Gastroesophageal sphincter (tissue), 4 donors: ENCODE measurements around the gene BLTP3B. TPM values are rescaled to one million over a fixed set of nuclear protein-coding genes. Genes with fewer than 3 reads are reported as not detected.
"Not testable (repeated sequence)": the region's sequence is repeated elsewhere in the genome, so short reads cannot be mapped to it uniquely, and the experiment has no call there.

Experiments
- ATAC-seq: fragments of 150-250 bp; one replicate; pipeline ENCODE4 v1.9.1; 2016; ENCODE audit warnings: mild to moderate bottlenecking, moderate library complexity
- H3K27ac ChIP-seq, 4 donors: fragments of 200-600 bp; sonication (generic) in 3 of 4; 1 replicate in 3 of 4; 2 replicates in 1 of 4; pipeline ENCODE4 v1.5.1; 2016 to 2019
- H3K27me3 ChIP-seq: fragments of 200-600 bp; sonication (generic); one replicate; pipeline ENCODE4 v1.5.1; 2019
- H3K36me3 ChIP-seq, 2 donors: fragments of 200-600 bp; sonication (generic); one replicate each; pipeline ENCODE4 v1.5.1; 2019; ENCODE audit warnings: control low read depth in 1 of 2
- H3K4me1 ChIP-seq, 3 donors: fragments of 200-600 bp; sonication (generic); 1 replicate in 2 of 3; 2 replicates in 1 of 3; pipeline ENCODE4 v1.5.1; 2016 to 2019; ENCODE audit warnings: control low read depth in 2 of 3
- H3K4me3 ChIP-seq, 2 donors: fragments of 200-600 bp; sonication (generic); one replicate each; pipeline ENCODE4 v1.5.1; 2019; ENCODE audit warnings: mild to moderate bottlenecking in 1 of 2, moderate library complexity in 1 of 2
- H3K9me3 ChIP-seq, 3 donors: fragments of 200-600 bp; sonication (generic); one replicate each; pipeline ENCODE4 v1.5.1; 2017 to 2019; ENCODE audit warnings: control low read depth in 2 of 3
- CTCF ChIP-seq, 4 experiments: fragments of 200-600 bp in 2 of 4; fragments of 450-650 bp in 2 of 4; sonication (generic) in 1 of 4; IDR thresholded peaks; one replicate each; pipeline ENCODE4 v1.5.1; 2017 to 2019; ENCODE audit warnings: antibody characterized with exemption in 4 of 4, mild to moderate bottlenecking in 2 of 4, moderate library complexity in 2 of 4
- EP300 ChIP-seq: sonication (generic); formaldehyde crosslinking; IDR thresholded peaks from one replicate; pipeline ENCODE4 v1.6.1; 2017; ENCODE audit warnings: antibody characterized with exemption, mild to moderate bottlenecking
- POLR2A ChIP-seq, 2 donors: fragments of 450-650 bp; IDR thresholded peaks; one replicate each; pipeline ENCODE4 v1.6.1; 2017; ENCODE audit warnings: antibody characterized with exemption in 2 of 2, mild to moderate bottlenecking in 2 of 2, moderate library complexity in 1 of 2
- POLR2AphosphoS5 ChIP-seq: sonication (generic); formaldehyde crosslinking; IDR thresholded peaks from one replicate; pipeline ENCODE4 v1.6.1; 2017; ENCODE audit warnings: antibody characterized with exemption
- WGBS, 2 donors: methylation state at CpG; one replicate each; pipeline ENCODE4 v1.1.5; 2018; ENCODE audit warnings: low coverage in 1 of 2; 5-methylcytosine and 5-hydroxymethylcytosine counted together
- total RNA-seq, 4 donors: library from RNA; depleted of rRNA; stranded (reverse); fragments of >200 nt; gene quantifications; one replicate each; pipeline ENCODE4 v1.1.0, GENCODE V29; 2016

The BLTP3B gene
- total RNA-seq, 4 donors from 2014 or later, result 41.4 to 59.0 (median 45.0) TPM

- Histone ChIP-seq H3K4me1 (peaks cover 0 to 27% (median 0%) of the 10 kb centered on the region in 3 donors), H3K27me3 (no peaks in the 10 kb centered on the region), H3K9me3 (no peaks in the 10 kb centered on the region), H3K36me3 (peaks cover 0 to 4% of the 10 kb centered on the region in 2 donors), H3K4me3 (no peak overlapping the region), H3K27ac (peak overlapping the region in 1 of 4 donors; percentile 14)
- no peak for ATAC-seq
- 81% methylated on average over 4 of the region's 5 CpGs; no CpG with 5 or more reads in 1 of the 2 donors for WGBS, 2 donors
- TF ChIP-seq EP300 (no peak), POLR2AphosphoS5 (no peak), CTCF (IDR thresholded peaks at IDR 0.05) (no peak), POLR2A (IDR thresholded peaks at IDR 0.05) (no peak)
These were observed 44.4 kb upstream of the BLTP3B start for GRCh38 chr12:100187068-100187467.

GRCh38 chr12:100186071-100186470, 43.4 kb upstream of the BLTP3B start:
- ATAC-seq, result peak; percentile 55
- WGBS, 2 donors, result 13 to 16% methylated on average over 5 to 6 of the region's 6 CpGs
- Histone ChIP-seq H3K36me3 (no peaks in the 10 kb centered on the region), H3K4me3 (peak overlapping the region in 1 of 2 donors; percentile 28), H3K4me1 (peaks cover 0 to 27% (median 0%) of the 10 kb centered on the region in 3 donors), H3K9me3 (no peaks in the 10 kb centered on the region), H3K27ac (peak overlapping the region; percentile 67 to 79 (median 73)), H3K27me3 (no peaks in the 10 kb centered on the region)
- TF ChIP-seq POLR2AphosphoS5 (no peak), CTCF (IDR thresholded peaks at IDR 0.05) (no peak), POLR2A (IDR thresholded peaks at IDR 0.05) (no peak), EP300 (no peak)

GRCh38 chr12:100185361-100185894, 42.8 kb upstream of the BLTP3B start:
- TF ChIP-seq CTCF (IDR thresholded peaks at IDR 0.05), result no peak
- no peak for TF ChIP-seq POLR2AphosphoS5
- TF ChIP-seq POLR2A (IDR thresholded peaks at IDR 0.05), result no peak
- no peak for TF ChIP-seq EP300
- H3K36me3 ChIP-seq, result no peaks in the 10 kb centered on the region
- H3K27me3 ChIP-seq, result no peaks in the 10 kb centered on the region
- 11 to 13% methylated on average over 2 to 5 of the region's 5 CpGs for WGBS, 2 donors
- peaks cover 0 to 27% (median 0%) of the 10 kb centered on the region in 3 donors for H3K4me1 ChIP-seq
- peak overlapping the region; percentile 67 to 79 (median 73) for H3K27ac ChIP-seq
- H3K9me3 ChIP-seq, result no peaks in the 10 kb centered on the region
- H3K4me3 ChIP-seq, result peak overlapping the region; percentile 3 to 28
- no peak for ATAC-seq

- TF ChIP-seq EP300, result no peak
- TF ChIP-seq POLR2A (IDR thresholded peaks at IDR 0.05), result no peak
- no peak for TF ChIP-seq CTCF (IDR thresholded peaks at IDR 0.05)
- TF ChIP-seq POLR2AphosphoS5, result no peak
- 83 to 84% methylated on average over 6 to 7 of the region's 8 CpGs for WGBS, 2 donors
- Histone ChIP-seq H3K4me1 (peaks cover 0 to 27% (median 0%) of the 10 kb centered on the region in 3 donors), H3K27me3 (no peaks in the 10 kb centered on the region), H3K4me3 (no peak overlapping the region), H3K9me3 (no peaks in the 10 kb centered on the region), H3K27ac (peak overlapping the region; percentile 67 to 79 (median 73)), H3K36me3 (no peaks in the 10 kb centered on the region)
- no peak for ATAC-seq
These were observed 42.0 kb upstream of the BLTP3B start for GRCh38 chr12:100184549-100185145.

- 91 to 95% methylated on average over 2 of the region's 2 CpGs for WGBS, 2 donors
- no peaks in the 10 kb centered on the region for H3K4me1 ChIP-seq
- ATAC-seq, result no peak
- no peaks in the 10 kb centered on the region for H3K9me3 ChIP-seq
- H3K4me3 ChIP-seq, result no peak overlapping the region
- no peaks in the 10 kb centered on the region for H3K27me3 ChIP-seq
- peaks cover 0 to 5% of the 10 kb centered on the region in 2 donors for H3K36me3 ChIP-seq
- TF ChIP-seq CTCF (IDR thresholded peaks at IDR 0.05) (no peak), POLR2A (IDR thresholded peaks at IDR 0.05) (no peak), POLR2AphosphoS5 (no peak), EP300 (no peak)
- no peak overlapping the region for H3K27ac ChIP-seq
These were observed 36.6 kb upstream of the BLTP3B start for GRCh38 chr12:100179252-100179651.

- H3K4me3 ChIP-seq, H3K27ac ChIP-seq, H3K4me1 ChIP-seq, H3K27me3 ChIP-seq, H3K9me3 ChIP-seq, ATAC-seq: not testable (repeated sequence)
- peaks cover 0 to 14% of the 10 kb centered on the region in 2 donors for H3K36me3 ChIP-seq
- WGBS, 2 donors, result 88 to 98% methylated on average over 5 to 6 of the region's 8 CpGs
These were observed 33.8 kb upstream of the BLTP3B start for GRCh38 chr12:100176493-100176892.
